ENCODE measurements around the gene ATPAF2.

Gene ATPAF2

DNA sequence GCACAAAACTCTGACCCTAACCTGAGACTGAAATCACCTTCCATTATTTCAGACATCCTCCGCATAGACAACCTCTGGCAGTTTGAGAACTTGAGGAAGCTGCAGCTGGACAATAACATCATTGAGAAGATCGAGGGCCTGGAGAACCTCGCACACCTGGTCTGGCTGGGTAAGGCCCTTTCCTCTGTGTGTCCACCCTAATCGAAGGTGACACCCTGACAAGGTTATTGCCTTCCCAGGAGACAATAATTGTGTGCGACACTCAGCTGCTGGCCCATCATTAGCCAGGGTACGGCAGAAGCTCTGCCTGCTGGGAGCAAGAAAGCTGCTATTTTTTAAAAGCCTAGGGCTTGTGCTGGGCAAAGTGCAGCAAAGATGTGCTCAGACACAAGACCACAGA is 55.2 kb downstream of the ATPAF2 start:
- DNase-seq: no peak

DNA sequence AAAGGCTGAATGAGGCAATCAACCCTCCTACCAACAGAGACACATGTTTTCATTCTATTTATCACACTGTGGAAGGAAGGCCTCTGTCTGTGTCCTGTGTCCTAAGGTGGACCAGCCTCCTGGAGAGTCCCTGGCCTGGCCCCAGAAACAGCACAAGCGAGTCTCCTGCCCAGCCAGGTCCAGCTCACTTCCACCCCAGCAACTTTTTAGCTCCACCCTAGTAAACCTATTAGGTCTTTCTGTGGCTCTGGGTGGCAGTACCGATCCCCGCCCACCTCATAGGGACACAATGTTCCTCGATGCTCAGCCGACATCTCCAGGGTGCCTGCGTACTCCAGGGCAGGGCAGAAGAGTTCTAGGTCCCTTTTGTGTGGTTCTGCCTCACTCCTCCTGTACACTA is 55.6 kb downstream of the ATPAF2 start:
- no peak for DNase-seq

DNA sequence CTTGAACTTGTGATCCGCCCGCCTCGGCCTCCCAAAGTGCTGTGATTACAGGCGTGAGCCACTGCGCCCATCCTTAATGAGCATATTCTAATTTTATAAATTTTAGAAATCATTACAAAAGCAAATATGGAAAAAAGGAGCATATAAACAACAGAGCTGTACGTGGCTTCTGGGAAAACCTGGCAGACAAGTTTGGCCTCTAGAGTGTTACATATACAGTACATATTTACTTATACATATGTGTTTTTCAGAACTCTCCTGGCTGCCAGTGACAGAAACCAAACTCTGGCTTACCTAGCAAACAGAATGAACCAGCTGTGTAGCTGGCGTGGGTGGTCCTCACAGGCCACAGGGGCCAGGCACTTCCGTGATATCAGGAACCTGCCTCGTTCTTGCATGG is 56.2 kb downstream of the ATPAF2 start:
- DNase-seq: no peak

DNA sequence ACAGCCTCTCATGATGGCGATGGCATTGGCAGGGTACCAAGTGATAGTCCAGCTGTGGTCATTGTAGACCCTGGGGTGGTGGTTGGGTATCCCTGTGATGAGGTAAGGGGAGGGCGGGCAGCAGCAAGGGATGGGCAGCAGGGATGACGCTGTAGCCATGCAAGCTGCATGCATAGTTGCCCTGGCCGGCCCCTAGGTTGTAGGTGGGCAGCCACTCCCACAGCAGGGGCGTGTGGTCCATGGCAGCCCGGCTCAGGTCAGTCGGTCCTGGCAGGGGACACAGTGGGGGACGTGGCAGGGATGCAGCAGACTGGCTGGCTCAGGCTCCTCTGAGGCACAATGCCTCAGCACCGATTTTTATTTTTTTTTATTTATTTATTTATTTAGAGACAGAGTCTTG is 57.6 kb downstream of the ATPAF2 start:
- DNase-seq: no peak

DNA sequence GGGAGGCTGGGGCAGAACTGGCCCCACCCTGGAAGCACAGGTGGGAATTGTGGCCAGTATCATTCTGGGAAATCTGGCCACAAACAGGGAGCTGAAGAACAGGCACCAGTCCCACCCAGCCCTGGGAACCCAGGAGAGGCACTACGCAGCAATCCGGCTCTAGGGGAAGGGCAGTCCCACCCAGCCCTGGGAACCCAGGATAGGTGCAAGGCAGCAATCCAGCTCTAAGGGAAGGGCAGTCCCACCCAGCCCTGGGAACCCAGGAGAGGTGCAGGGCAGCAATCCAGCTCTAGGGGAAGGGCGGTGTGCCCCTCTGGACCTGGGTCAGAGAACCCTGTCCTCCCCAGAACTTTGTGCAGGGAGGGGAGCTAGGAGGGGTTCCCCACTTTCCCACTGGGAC is 59.2 kb downstream of the ATPAF2 start:
- DNase-seq: no peak

DNA sequence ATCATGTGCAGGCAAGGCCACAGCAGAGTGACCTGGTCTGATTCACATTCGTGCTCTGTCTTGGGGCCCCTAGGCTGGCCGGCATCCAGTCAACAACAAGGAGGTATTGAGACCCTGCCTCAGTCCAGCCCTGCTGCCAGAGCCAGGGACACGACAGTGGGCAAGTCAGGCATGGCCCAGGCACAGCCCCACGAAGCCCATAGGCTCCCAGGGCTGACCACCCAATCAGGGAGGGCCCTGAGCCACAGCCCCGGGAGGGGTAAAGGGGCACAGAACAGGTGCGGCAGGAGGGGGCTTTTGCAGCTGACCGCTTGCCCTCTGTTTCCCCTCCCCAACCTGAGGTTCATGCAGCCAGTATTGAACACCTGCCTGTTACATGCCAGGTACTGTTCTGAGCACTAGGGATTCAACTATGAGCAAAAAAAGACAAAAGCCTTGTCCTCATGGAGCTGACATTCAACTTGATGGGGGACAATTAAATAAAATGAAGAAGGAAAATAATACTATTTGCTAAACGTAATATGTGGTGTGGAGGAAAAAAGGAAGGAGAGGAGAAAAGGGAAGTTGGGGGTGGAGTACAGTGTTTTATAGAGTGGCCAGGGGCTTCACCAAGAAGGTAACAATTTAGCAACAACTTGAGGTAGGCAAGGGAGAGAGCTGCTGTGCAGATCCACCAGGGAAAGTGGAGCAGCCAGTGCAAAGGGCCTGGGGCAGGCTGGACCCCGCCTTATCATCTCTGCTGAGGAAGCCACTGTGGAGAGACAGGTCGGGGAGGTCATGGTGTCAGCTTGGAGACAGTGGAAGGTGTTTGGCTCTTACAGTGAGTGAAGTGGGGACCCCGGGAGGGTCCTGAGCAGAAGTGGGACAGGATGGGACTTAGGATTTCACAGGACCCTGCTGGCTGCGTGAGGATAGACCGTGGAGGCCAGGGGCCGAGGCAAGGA is 60.2 kb downstream of the ATPAF2 start:
- DNase-seq: no peak

DNA sequence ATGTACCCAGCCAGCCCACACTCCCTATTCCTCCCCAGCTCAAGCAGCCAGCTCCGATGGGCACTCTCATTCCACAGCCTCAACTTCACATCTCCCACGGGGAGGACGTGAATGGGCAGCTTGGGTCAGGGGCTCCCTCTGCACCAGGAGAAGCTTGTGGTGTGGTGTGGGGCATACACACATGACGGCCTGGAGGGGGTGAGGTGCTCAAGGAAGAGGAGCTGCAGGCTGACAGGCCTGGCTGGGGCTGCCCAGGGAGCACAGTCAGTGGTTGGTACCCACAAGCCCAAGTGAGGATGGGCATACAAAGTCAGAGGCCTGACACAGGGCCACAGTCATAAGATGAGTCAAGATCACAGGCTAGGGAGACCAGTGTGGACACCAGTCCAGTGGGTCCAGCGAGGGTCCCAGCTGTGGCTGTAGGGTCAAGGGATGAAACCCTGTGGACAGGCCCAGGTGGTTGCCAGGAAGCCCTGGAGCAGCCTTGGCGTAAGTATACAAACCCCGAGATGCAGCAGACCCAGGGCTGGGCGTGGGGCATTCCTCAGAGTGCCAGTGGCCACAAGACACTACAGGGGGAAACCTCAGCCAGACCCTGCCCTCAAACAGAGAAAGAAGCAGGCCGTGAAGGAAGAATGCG is 61.9 kb downstream of the ATPAF2 start:
- DNase-seq: no peak

DNA sequence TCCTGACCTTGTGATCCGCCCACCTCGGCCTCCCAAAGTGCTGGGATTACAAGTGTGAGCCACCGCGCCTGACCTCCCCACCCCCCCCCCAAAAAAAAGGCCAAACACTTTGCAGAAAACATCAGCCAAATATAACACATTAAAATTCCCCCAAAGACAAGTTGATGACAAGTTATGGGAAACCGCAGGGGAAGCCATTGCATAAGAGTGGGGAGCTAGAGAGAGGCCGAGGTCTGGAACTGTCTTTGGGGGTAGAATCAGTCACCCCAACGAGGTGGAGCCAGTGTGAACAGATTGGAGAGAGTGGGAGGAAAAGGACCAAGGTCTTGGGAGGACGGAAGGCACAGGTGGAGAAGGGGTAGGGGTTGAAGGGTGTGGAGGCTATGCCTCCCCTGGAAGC is 63.5 kb downstream of the ATPAF2 start:
- DNase-seq: no peak

DNA sequence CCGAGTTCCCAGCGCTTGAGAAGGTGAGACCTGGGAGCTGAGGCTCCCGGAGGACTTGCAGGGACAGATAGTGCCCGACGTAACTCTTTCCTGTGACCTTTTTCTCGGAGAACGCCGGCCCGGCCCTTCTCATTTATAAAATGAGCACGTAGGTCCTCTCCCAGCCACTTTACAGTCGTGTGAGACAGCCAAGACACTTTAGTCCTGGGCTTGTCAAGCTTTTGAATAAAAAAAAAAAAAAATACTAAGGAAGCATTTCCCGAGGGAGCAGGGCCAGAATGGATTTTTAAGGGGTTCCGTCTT is 66.1 kb downstream of the ATPAF2 start:
- no peak for DNase-seq

DNA sequence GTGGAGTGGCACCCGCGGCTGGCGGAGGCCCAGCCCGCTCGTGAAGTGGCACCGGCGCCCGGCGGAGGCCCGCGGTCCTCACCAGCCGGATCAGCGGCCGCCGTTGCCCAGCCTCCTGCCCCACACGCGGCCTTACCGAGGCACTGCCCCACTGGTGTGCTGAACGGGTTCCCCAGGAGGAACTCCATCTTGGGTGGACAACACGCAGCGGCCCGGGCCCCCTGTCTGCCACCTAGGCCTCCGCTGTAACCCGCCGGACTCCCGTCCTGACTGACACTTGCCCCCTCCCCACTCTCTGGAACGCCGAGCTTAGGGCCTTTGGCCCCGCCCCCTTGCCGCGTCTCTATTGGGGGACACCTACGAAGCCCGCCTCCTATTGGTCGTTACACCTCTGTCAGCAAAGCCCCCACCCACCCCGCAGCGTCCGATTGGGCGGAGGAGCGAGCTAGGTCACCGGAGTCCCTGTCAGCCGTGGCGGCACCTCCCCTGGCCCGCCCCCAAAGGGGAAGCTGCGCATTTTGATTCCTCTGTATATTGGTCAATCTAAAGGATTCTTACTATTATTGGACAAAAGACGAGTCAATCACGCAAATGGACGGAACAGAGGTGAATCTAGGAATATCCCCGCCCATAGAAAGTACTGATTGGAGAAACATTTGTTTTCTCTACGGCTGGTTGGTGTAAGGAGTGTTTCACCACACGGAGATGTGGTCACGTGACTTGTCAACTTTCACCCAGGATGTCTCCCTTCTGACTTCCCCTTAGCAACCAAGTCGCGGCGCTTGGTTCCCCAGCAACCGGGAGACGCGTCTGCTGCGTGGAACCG is 66.6 kb downstream of the ATPAF2 start, which contains the start of the genes DRC3 and TOM1L2:
Gene DRC3, plus strand, starts transcription at position 737 of the 826 bp plus-strand sequence. CDS start 4,737 bp downstream, outside the sequence.
Gene TOM1L2, minus strand, starts transcription at position 275 of the 826 bp plus-strand sequence. Its CDS starts 87 bp downstream, at position 188.
- peak; percentile 99 for DNase-seq

DNA sequence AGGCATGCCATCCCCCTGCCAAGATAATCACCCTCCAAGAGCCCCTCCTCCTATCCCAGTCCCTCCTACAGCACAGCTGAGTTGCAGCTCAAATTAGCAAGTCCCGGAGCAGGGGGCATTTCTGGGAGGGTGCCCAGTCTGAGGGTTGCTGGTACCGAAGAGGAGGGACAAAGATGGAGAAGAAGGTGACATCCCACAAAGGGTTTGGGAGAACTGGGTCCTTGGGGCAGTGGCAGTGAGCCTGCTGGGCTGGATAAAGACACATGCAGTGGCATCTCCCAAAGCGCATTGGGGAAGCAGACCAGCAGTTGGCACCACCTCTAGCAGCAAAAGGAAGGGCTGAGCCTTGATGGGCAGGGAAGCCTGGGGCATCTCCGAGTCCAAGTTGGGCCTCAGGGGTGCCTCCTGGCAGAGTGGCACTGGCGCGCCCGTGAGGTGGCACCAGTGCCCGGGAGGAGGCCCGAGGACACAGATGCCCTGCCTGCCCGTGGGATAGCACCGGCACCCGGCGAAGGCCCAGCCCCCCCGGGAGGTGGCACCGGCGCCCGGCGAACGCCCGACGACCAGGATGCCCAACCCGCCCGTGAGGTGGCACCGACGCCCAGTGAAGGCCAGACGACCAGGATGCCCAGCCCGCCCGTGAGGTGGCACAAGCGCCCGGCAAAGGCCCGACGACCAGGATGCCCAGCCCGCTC is 67.4 kb downstream of the ATPAF2 start:
- DNase-seq: no peak

DNA sequence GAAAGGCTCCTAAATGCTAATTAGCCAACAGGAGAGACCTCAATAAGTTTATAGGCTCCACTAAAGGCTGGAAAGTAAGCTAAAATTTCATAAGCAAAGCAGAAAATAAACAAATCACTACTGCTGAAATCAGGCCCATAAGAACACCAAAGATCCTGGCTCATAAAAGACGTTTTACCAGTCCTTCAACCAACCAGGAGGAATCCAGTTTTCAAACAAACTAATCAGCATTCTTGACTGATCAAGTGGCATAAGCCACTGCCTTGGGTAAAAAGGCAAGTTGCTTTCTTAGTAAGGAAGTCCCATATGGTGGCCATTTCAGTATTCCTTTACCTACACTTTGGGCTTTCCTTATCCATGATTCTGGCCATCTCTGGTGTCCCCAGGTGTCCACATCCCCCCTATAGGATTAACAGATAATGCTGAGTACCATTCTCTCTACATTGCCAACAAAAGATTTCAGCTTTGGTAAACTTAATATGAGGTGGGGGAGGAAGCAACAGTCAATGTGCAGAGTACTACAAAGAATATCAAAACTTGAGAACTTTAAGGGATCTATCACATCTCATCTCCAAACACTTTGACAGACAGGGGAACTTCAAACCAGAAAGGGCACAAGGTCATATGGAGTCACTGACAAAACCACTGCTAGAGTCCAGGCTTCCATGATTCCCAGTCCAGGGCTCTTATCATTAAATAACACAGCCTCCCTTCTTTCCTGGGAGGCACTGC is 68.1 kb downstream of the ATPAF2 start:
- no peak for DNase-seq
